Metanephros (tissue), 1 donor: Measurements from ENCODE around the gene TSR3. TPM values are rescaled to one million over a fixed set of nuclear protein-coding genes. Genes with fewer than 3 reads are reported as not detected.

Source experiments
- total RNA-seq: library from RNA; depleted of rRNA; stranded (reverse); fragments of >200 nt; gene quantifications from one replicate; pipeline ENCODE4 v1.2.3, GENCODE V29; 2014

Gene TSR3
- total RNA-seq, result 50.7 TPM

DNA sequence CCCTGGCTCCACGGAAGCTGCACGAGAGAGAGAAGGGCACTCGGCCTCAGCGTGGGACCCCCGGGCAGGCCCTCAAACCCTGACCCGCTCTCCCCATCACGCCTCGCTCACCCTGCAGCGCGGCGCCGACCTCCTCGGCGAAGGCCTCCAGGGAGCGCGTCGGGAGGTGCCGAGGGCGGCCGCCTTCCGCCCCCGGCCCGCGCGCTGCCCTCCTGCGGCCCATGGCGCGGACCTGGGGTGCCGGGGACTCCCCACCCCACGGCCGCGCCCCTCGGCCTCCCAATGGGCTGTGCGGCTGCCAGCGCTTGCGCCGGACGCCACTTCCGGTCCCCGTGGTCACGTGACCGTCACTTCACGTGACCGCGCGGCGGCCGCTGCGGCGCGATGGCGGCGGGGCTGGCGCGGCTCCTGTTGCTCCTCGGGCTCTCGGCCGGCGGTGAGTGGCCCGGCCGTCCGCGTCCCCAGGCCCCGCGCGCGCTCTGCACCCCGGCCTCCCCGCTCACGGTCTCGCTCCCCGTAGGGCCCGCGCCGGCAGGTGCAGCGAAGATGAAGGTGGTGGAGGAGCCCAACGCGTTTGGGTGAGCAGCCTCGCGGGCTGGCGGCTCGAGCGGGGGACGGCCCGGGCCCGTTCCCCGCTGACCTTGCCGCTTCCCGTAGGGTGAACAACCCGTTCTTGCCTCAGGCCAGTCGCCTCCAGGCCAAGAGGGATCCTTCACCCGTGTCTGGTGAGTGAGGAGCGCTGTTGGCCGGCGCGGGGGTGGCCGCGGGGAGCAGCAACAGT is at the start of gene TSR3, which contains the start of gene GNPTG:
TSR3 (minus strand) TSS at position 297 of the 781 bp plus-strand sequence; CDS start at position 223, 74 bp downstream.
GNPTG (plus strand) TSS at position 350 of the 781 bp plus-strand sequence; CDS start at position 385, 35 bp downstream.

DNA sequence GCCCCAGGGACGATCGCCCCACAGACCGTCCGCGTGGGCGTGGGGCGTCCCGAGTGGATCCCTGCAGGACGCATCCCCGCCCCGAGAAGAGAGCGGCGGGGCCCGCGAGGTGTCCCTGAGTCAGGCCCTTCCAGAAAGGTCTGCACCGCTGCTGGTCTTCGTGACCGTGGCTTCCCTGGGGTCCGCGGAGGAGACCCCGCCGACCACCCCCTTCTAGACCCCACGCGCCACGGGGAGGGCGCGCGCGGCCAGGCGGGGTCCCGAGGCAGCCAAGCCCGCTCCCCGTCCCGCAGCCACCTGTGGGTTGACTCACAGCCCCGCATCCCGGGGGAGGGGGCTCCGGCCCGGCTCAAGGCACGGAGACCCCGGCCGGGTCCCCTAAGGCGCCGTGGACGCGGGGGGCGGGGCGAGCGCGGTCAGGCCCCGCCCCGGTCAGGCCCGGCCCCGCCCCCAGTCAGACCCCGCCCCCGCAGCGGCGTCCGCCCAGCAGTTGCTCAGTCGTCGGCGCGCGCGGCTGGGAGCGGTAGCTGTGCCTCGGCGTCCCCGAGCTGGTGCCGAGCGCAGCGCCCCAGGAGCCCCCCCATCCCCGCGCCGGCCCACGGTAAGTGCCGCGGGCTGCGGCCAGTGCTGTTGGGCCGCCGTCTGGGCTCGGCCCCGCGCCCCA is 18.4 kb downstream of the TSR3 start, which contains the start of gene BAIAP3:
BAIAP3 (plus strand) TSS at position 497 of the 664 bp plus-strand sequence. CDS start 4,905 bp downstream, outside the sequence.

DNA sequence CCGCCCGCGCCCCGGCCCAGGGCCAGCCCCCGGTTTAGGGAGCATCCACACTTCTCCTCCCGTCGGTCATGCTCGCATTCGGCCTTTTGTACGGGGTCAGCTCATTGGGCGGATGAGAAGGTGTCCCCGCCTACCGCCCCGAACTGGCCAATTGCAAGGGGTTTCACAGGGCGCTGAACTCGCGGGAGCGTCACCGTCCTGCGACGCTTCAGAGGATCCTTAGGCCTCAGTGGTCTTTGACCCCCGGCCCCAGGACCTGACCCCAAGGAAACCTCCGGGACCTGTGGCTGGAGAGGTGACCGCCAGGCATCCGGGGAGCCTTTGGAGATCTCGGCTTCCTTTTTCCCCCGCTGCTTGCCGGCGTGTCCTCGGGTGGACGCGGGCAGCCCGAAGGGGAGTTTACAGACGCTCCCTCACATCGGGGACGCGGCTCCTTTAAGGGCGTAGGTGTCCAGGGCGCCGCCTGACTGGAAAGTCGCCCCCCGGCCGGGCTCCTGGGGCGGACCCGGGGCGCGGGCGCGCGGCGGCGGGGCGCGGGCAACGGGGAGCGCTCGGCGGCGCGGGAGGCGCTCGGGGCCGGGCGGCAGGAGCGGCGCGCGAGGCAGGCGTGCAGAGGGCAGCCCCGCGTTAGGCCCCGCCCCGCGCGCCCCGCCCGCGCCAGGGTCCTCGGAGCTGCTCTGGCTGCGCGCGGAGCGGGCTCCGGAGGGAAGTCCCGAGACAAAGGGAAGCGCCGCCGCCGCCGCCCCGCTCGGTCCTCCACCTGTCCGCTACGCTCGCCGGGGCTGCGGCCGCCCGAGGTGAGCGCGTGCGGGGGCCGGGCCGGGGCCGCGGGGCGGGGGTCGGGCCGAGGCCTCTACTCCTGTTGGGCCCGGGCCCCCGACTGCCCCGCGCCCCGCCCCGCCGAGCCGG is 42.4 kb downstream of the TSR3 start, which contains the start of gene UBE2I:
UBE2I (plus strand) TSS at position 660 of the 909 bp plus-strand sequence. CDS start 4,395 bp downstream, outside the sequence.

Other genes starting within 250 kb of the TSR3 start
- 32.3 TPM for gene CACNA1H, start 198.8 kb downstream of the TSR3 start, total RNA-seq
- not detected for gene TPSG1, start 126.6 kb downstream of the TSR3 start, total RNA-seq
- gene TPSB2, start 121.7 kb downstream of the TSR3 start, total RNA-seq, result 0.47 TPM
- 0.99 TPM for gene TPSAB1, start 111.2 kb downstream of the TSR3 start, total RNA-seq
- gene TPSD1, start 95.8 kb downstream of the TSR3 start, total RNA-seq, result not detected
- 72.6 TPM for gene UBE2I, start 42.2 kb downstream of the TSR3 start, total RNA-seq
- gene BAIAP3, start 18.2 kb downstream of the TSR3 start, total RNA-seq, result 12.2 TPM
- gene GNPTG, start 53 bp upstream of the TSR3 start, total RNA-seq, result 50.2 TPM
- 43.6 TPM for gene UNKL, start 62.8 kb upstream of the TSR3 start, total RNA-seq
- 12.5 TPM for gene UQCC4, start 68.9 kb upstream of the TSR3 start, total RNA-seq
- not detected for gene PERCC1, start 79.2 kb upstream of the TSR3 start, total RNA-seq
- gene CCDC154, start 92.7 kb upstream of the TSR3 start, total RNA-seq, result 2.2 TPM
- 107 TPM for gene CLCN7, start 123.2 kb upstream of the TSR3 start, total RNA-seq
- gene PTX4, start 137.1 kb upstream of the TSR3 start, total RNA-seq, result 0.18 TPM
- 48.3 TPM for gene TELO2, start 141.5 kb upstream of the TSR3 start, total RNA-seq
- 27.7 TPM for gene TMEM204, start 181.8 kb upstream of the TSR3 start, total RNA-seq